Measurements from ENCODE around the gene CNOT9.

DNA sequence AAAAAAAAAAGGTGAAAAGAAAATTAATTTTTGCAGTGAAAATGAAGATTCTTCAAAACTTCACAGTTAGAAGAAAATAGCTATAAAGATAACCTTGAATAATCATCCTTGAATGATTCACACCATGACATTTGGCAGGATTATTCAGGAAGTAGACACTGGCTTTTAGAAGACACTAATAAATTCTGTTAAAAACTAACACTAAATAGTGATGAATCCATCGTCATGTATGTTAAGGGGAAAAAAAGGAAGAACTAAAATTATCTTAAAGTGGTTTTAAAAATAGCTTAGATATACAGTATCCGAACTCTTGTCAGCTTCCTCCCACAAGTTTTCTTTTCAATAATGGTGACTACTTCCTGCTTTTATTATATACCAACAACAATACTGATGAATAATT lies 10.7 kb upstream of the CNOT9 start:
- TF ChIP-seq, protein P1, sequence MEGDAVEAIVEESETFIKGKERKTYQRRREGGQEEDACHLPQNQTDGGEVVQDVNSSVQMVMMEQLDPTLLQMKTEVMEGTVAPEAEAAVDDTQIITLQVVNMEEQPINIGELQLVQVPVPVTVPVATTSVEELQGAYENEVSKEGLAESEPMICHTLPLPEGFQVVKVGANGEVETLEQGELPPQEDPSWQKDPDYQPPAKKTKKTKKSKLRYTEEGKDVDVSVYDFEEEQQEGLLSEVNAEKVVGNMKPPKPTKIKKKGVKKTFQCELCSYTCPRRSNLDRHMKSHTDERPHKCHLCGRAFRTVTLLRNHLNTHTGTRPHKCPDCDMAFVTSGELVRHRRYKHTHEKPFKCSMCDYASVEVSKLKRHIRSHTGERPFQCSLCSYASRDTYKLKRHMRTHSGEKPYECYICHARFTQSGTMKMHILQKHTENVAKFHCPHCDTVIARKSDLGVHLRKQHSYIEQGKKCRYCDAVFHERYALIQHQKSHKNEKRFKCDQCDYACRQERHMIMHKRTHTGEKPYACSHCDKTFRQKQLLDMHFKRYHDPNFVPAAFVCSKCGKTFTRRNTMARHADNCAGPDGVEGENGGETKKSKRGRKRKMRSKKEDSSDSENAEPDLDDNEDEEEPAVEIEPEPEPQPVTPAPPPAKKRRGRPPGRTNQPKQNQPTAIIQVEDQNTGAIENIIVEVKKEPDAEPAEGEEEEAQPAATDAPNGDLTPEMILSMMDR (IDR thresholded peaks at IDR 0.05; ENCODE audit: low read length) = no peak
- TF ChIP-seq EZH2 (IDR thresholded peaks at IDR 0.05; ENCODE audit: borderline replicate concordance, low read length) = no peak

All from OCI-LY1 (cell line).